GM12878 (cell line): ENCODE results near the gene TNFRSF6B. TPM values are rescaled to one million over a fixed set of nuclear protein-coding genes. Genes with fewer than 3 reads are reported as not detected.

ENCODE experiments used
- ATAC-seq: fragments of 200-7000 bp; cut with Tn5 transposase; 3 replicates; pipeline ENCODE4 v1.9.1; 2020; ENCODE audit warnings: mild to moderate bottlenecking, moderate library complexity
- BruUV-seq: library from RNA; stranded (reverse); fragments of 400-500 nt; replicated peaks from 2 replicates; lab custom pipeline; 2021; lab: Mats Ljungman, UMichigan
- CTCF ChIA-PET: fragments of 300-600 bp; sonication (Branson Sonifier 250); formaldehyde crosslinking; extraction: SDS; loops from one replicate; lab custom pipeline; 2021; ENCODE audit warnings: inconsistent platforms; lab: Yijun Ruan, JAX
- POLR2A ChIA-PET: fragments of 350-600 bp; formaldehyde crosslinking; extraction: SDS; loops from one replicate; lab custom pipeline; 2021; ENCODE audit warnings: inconsistent platforms; lab: Charles Lee
- RAD21 ChIA-PET: fragments of 300-600 bp; sonication (Branson Sonifier 250); formaldehyde crosslinking; loops from one replicate; lab custom pipeline; 2023; ENCODE audit warnings: antibody characterized with exemption; ENCODE audit not compliant: unreplicated experiment; lab: Charles Lee
- SMC1A ChIA-PET: fragments of 300-600 bp; sonication (Branson Sonifier 250); formaldehyde crosslinking; loops from one replicate; lab custom pipeline; 2023; ENCODE audit not compliant: unreplicated experiment, uncharacterized antibody; lab: Charles Lee
- DNase-seq: peaks from one replicate; pipeline ENCODE4 v3.0.0-alpha.2; 2011; ENCODE audit warnings: low read depth, low spot score
- FAIRE-seq: peaks from 3 replicates; lab custom pipeline; 2011; peaks lifted over from hg19 to GRCh38; lab: Jason Lieb, UNC
- H2AFZ ChIP-seq: 2 replicates; pipeline ENCODE4 v1.6.0; 2011; ENCODE audit warnings: low read depth, low read length, control low read depth; ENCODE audit not compliant: control insufficient read depth
- H3K27ac ChIP-seq: 2 replicates; pipeline ENCODE4 v1.5.1; 2011; ENCODE audit warnings: control low read depth; ENCODE audit not compliant: control insufficient read depth, insufficient read depth
- H3K27me3 ChIP-seq, 2 experiments: replicated peaks in 1 of 2; 2 replicates each; pipeline versions ENCODE4 v1.6.0 to v1.6.1; 2011; ENCODE audit warnings: low read length in 1 of 2; ENCODE audit not compliant: control insufficient read depth in 2 of 2, insufficient read depth in 2 of 2
- H3K36me3 ChIP-seq, 2 experiments: 2 replicates each; pipeline ENCODE4 v1.5.1; 2011; ENCODE audit warnings: low read length in 1 of 2; ENCODE audit not compliant: control insufficient read depth in 2 of 2, insufficient read depth in 2 of 2
- H3K4me1 ChIP-seq: 2 replicates; pipeline ENCODE4 v1.6.1; 2011; ENCODE audit warnings: mild to moderate bottlenecking, low read length, moderate library complexity, mixed read lengths; ENCODE audit not compliant: control insufficient read depth, insufficient read depth
- H3K4me2 ChIP-seq: 2 replicates; pipeline ENCODE4 v1.6.0; 2011; ENCODE audit warnings: control low read depth; ENCODE audit not compliant: control insufficient read depth, insufficient read depth
- H3K4me3 ChIP-seq: fragments of 200-600 bp; sonication (generic); 2 replicates; pipeline ENCODE4 v1.5.1; 2016
- H3K79me2 ChIP-seq: 2 replicates; pipeline ENCODE4 v1.6.0; 2011; ENCODE audit warnings: low read length; ENCODE audit not compliant: control insufficient read depth, insufficient read depth
- H3K9ac ChIP-seq: 2 replicates; pipeline ENCODE4 v1.8.0; 2011; ENCODE audit warnings: low read length, control low read depth, mixed read lengths; ENCODE audit not compliant: control insufficient read depth, insufficient read depth
- H3K9me3 ChIP-seq: replicated peaks from 3 replicates; pipeline ENCODE4 v1.5.1; 2011; ENCODE audit warnings: mild to moderate bottlenecking, low read length; ENCODE audit not compliant: control insufficient read depth, insufficient read depth
- H4K20me1 ChIP-seq: 2 replicates; pipeline ENCODE4 v1.6.0; 2011; ENCODE audit not compliant: control insufficient read depth, insufficient read depth
- BCL3 ChIP-seq: IDR thresholded peaks from 2 replicates; pipeline ENCODE4 v1.6.1; 2011; ENCODE audit warnings: borderline replicate concordance, low read depth, mild to moderate bottlenecking, moderate library complexity, low read length; ENCODE audit not compliant: insufficient read depth, poor library complexity, severe bottlenecking
- CHD1 ChIP-seq: IDR thresholded peaks from 2 replicates; pipeline ENCODE4 v1.6.1; 2012; ENCODE audit warnings: low read depth, low read length, improper control_type of control experiment
- CHD4 ChIP-seq: fragments of 200-600 bp; sonication (generic); IDR thresholded peaks from 2 replicates; pipeline ENCODE4 v1.6.1; 2016; ENCODE audit warnings: mild to moderate bottlenecking
- IKZF1 ChIP-seq: fragments of 450-650 bp; conservative IDR thresholded peaks from 2 replicates; pipeline ENCODE4 v1.6.1; 2017; ENCODE audit warnings: antibody characterized with exemption, mild to moderate bottlenecking
- IRF4 ChIP-seq: IDR thresholded peaks from 2 replicates; pipeline ENCODE4 v1.6.1; 2011; ENCODE audit warnings: low read depth, low read length
- KAT2A ChIP-seq: conservative IDR thresholded peaks from 2 replicates; pipeline ENCODE4 v1.6.1; 2011; ENCODE audit warnings: low read depth, low read length; ENCODE audit not compliant: control insufficient read depth
- KDM1A ChIP-seq: fragments of 200-600 bp; sonication (generic); IDR thresholded peaks from 2 replicates; pipeline ENCODE4 v1.6.1; 2016; ENCODE audit warnings: borderline replicate concordance
- MYB ChIP-seq: fragments of 150-350 bp; IDR thresholded peaks from 2 replicates; pipeline ENCODE4 v1.6.1; 2014; ENCODE audit warnings: mild to moderate bottlenecking, low read depth, low read length, borderline replicate concordance
- NFIC ChIP-seq: IDR thresholded peaks from 2 replicates; pipeline ENCODE4 v1.6.1; 2012; ENCODE audit warnings: low read depth, mild to moderate bottlenecking, inconsistent platforms, low read length, moderate library complexity
- NFYA ChIP-seq: IDR thresholded peaks from 2 replicates; pipeline ENCODE4 v1.6.1; 2011; ENCODE audit warnings: low read depth, mild to moderate bottlenecking, low read length, improper control_type of control experiment, borderline replicate concordance
- NR2C1 ChIP-seq: fragments of 450-650 bp; IDR thresholded peaks from 2 replicates; pipeline ENCODE4 v1.6.1; 2017; ENCODE audit warnings: antibody characterized with exemption, mild to moderate bottlenecking, moderate library complexity
- RFX5 ChIP-seq: IDR thresholded peaks from 2 replicates; pipeline ENCODE4 v1.6.1; 2011; ENCODE audit warnings: low read depth, low read length, improper control_type of control experiment
- SREBF2 ChIP-seq: IDR thresholded peaks from 2 replicates; pipeline ENCODE4 v1.6.1; 2012; ENCODE audit warnings: mild to moderate bottlenecking, low read length
- WGBS: methylation state at CpG from one replicate; pipeline ENCODE4 v1.1.6; 2016; ENCODE audit warnings: low lambda C conversion rate; ENCODE audit not compliant: insufficient replicate concordance, insufficient coverage; ENCODE audit errors: missing lambda C conversion rate; 5-methylcytosine and 5-hydroxymethylcytosine counted together
- in situ Hi-C: fragments of 300-500 bp; cut with MboI; formaldehyde crosslinking; loops from 9 replicates; pipeline ENCODE4 v1.14.3; 2018; ENCODE audit warnings: mixed read lengths
- intact Hi-C: fragments of 100-400 bp; cut with micrococcal nuclease; formaldehyde crosslinking; loops from one replicate; pipeline ENCODE4 v1.14.2; 2022; ENCODE audit not compliant: unreplicated experiment
- polyA plus RNA-seq, 11 experiments: library from polyadenylated mRNA; depleted of rRNA in 4 of 11; unstranded in 6 of 11; stranded (reverse) in 5 of 11; fragments of >200 nt; fragmentation: Nextera tagmentation in 4 of 11; fragmentation: Illumina TruSeq in 1 of 11; extraction: Ambion mirVana in 4 of 11; extraction: Trizol in 1 of 11; gene quantifications; 1 replicate in 1 of 11; 2 replicates in 10 of 11; pipeline versions ENCODE4 v1.2.1 to v1.2.3, GENCODE V29; 2011 to 2016; ENCODE audit warnings: inconsistent platforms in 2 of 11, missing spikeins in 2 of 11, low read depth in 1 of 11
- total RNA-seq, 4 experiments: library from RNA; depleted of rRNA in 3 of 4; stranded (reverse); fragments of >200 nt in 3 of 4; fragmentation: Illumina TruSeq in 1 of 4; extraction: Trizol in 1 of 4; gene quantifications; 2 replicates each; pipeline versions ENCODE4 v1.2.1 to v1.2.3, GENCODE V29; 2013 to 2021
- TF ChIP-seq, protein P1 (sequence below): fragments of 450-650 bp; IDR thresholded peaks from 2 replicates; pipeline ENCODE4 v1.6.1; 2017; ENCODE audit warnings: antibody characterized with exemption, mild to moderate bottlenecking, moderate library complexity
- TF ChIP-seq, protein P2 (sequence below): IDR thresholded peaks from 2 replicates; pipeline ENCODE4 v1.6.1; 2012; ENCODE audit warnings: mild to moderate bottlenecking, low read depth, low read length
- TF ChIP-seq, protein P3 (sequence below): fragments of 450-650 bp; IDR thresholded peaks from 2 replicates; pipeline ENCODE4 v1.6.1; 2017; ENCODE audit warnings: mild to moderate bottlenecking, low read depth, inconsistent platforms; ENCODE audit not compliant: poor library complexity, severe bottlenecking

TNFRSF6B gene
- total and polyA plus RNA-seq, 10 of the 15 experiments (the other 5 are each of a cell fraction or from before 2014, with no cell fraction given), result 0.67 to 2.2 (median 1.8) TPM; not detected in 7

GRCh38 chr20:63672666-63673065 is 23.8 kb upstream of the TNFRSF6B start:
- Histone ChIP-seq H3K79me2 (no peaks in the 10 kb centered on the region), H3K36me3 (peaks cover 4 to 12% of the 10 kb centered on the region in 2 experiments; a peak in 3 of 4 replicates), H3K9ac (no peak overlapping the region), H3K27me3 (no peaks in the 10 kb centered on the region), H4K20me1 (no peaks in the 10 kb centered on the region), H2AFZ (no peak overlapping the region), H3K4me2 (no peak overlapping the region), H3K4me1 (no peaks in the 10 kb centered on the region), H3K4me3 (no peak overlapping the region), H3K9me3 (no peaks in the 10 kb centered on the region), H3K27ac (no peak overlapping the region)
- FAIRE-seq, result no peak
- BruUV-seq, result no TSS peak
- ChIA-PET RAD21 (no interaction called here), CTCF (no interaction called here), SMC1A (no interaction called here), POLR2A (no interaction called here)
- intact Hi-C loops (no loop called here), in situ Hi-C loops (no loop called here)
- WGBS, result 87% methylated on average over 10 of the region's 10 CpGs
- no peak for ATAC-seq
- DNase-seq, result no peak
- TF ChIP-seq RFX5, result no peak
- no peak for TF ChIP-seq KDM1A
- TF ChIP-seq NFYA, result no peak
- TF ChIP-seq, protein P1, sequence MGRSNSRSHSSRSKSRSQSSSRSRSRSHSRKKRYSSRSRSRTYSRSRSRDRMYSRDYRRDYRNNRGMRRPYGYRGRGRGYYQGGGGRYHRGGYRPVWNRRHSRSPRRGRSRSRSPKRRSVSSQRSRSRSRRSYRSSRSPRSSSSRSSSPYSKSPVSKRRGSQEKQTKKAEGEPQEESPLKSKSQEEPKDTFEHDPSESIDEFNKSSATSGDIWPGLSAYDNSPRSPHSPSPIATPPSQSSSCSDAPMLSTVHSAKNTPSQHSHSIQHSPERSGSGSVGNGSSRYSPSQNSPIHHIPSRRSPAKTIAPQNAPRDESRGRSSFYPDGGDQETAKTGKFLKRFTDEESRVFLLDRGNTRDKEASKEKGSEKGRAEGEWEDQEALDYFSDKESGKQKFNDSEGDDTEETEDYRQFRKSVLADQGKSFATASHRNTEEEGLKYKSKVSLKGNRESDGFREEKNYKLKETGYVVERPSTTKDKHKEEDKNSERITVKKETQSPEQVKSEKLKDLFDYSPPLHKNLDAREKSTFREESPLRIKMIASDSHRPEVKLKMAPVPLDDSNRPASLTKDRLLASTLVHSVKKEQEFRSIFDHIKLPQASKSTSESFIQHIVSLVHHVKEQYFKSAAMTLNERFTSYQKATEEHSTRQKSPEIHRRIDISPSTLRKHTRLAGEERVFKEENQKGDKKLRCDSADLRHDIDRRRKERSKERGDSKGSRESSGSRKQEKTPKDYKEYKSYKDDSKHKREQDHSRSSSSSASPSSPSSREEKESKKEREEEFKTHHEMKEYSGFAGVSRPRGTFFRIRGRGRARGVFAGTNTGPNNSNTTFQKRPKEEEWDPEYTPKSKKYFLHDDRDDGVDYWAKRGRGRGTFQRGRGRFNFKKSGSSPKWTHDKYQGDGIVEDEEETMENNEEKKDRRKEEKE, result no peak
- no peak for TF ChIP-seq NFIC
- TF ChIP-seq BCL3, result no peak
- TF ChIP-seq, protein P2, sequence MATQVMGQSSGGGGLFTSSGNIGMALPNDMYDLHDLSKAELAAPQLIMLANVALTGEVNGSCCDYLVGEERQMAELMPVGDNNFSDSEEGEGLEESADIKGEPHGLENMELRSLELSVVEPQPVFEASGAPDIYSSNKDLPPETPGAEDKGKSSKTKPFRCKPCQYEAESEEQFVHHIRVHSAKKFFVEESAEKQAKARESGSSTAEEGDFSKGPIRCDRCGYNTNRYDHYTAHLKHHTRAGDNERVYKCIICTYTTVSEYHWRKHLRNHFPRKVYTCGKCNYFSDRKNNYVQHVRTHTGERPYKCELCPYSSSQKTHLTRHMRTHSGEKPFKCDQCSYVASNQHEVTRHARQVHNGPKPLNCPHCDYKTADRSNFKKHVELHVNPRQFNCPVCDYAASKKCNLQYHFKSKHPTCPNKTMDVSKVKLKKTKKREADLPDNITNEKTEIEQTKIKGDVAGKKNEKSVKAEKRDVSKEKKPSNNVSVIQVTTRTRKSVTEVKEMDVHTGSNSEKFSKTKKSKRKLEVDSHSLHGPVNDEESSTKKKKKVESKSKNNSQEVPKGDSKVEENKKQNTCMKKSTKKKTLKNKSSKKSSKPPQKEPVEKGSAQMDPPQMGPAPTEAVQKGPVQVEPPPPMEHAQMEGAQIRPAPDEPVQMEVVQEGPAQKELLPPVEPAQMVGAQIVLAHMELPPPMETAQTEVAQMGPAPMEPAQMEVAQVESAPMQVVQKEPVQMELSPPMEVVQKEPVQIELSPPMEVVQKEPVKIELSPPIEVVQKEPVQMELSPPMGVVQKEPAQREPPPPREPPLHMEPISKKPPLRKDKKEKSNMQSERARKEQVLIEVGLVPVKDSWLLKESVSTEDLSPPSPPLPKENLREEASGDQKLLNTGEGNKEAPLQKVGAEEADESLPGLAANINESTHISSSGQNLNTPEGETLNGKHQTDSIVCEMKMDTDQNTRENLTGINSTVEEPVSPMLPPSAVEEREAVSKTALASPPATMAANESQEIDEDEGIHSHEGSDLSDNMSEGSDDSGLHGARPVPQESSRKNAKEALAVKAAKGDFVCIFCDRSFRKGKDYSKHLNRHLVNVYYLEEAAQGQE, result no peak
- TF ChIP-seq IRF4, result no peak
- TF ChIP-seq, protein P3, sequence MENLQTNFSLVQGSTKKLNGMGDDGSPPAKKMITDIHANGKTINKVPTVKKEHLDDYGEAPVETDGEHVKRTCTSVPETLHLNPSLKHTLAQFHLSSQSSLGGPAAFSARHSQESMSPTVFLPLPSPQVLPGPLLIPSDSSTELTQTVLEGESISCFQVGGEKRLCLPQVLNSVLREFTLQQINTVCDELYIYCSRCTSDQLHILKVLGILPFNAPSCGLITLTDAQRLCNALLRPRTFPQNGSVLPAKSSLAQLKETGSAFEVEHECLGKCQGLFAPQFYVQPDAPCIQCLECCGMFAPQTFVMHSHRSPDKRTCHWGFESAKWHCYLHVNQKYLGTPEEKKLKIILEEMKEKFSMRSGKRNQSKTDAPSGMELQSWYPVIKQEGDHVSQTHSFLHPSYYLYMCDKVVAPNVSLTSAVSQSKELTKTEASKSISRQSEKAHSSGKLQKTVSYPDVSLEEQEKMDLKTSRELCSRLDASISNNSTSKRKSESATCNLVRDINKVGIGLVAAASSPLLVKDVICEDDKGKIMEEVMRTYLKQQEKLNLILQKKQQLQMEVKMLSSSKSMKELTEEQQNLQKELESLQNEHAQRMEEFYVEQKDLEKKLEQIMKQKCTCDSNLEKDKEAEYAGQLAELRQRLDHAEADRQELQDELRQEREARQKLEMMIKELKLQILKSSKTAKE, result no peak
- no peak for TF ChIP-seq MYB
- TF ChIP-seq CHD1, result no peak
- no peak for TF ChIP-seq KAT2A
- no peak for TF ChIP-seq CHD4
- TF ChIP-seq SREBF2, result no peak
- no peak for TF ChIP-seq IKZF1
- no peak for TF ChIP-seq NR2C1
